Stimulated activated naive CD8-positive, alpha-beta T cell treated with anti-CD3 and anti-CD28 coated beads, Interleukin-15, amount 100 ng/mL, for 72 hours (primary cell): ENCODE measurements around the gene NDUFS2.
"Not testable (repeated sequence)": the region's sequence is repeated elsewhere in the genome, so short reads cannot be mapped to it uniquely, and the experiment has no call there.

ENCODE experiments used
- ATAC-seq: fragments of 150-1000 bp; cut with Tn5 transposase; 2 replicates; pipeline ENCODE4 v1.10.0; 2021; ENCODE audit warnings: mild to moderate bottlenecking, moderate library complexity
- DNase-seq, 2 donors: peaks; one replicate each; pipeline ENCODE4 v3.0.0; 2021 to 2022
- H3K27ac Mint-ChIP-seq, 2 donors: one replicate each; pipeline ENCODE4 v1.8.0; 2022; ENCODE audit warnings: mild to moderate bottlenecking in 2 of 2, mixed read lengths in 2 of 2, moderate library complexity in 2 of 2
- H3K27me3 Mint-ChIP-seq: one replicate; pipeline ENCODE4 v1.8.0; 2022; ENCODE audit warnings: mixed read lengths
- H3K4me1 Mint-ChIP-seq: one replicate; pipeline ENCODE4 v1.8.0; 2022; ENCODE audit warnings: mild to moderate bottlenecking, mixed read lengths
- H3K4me3 Mint-ChIP-seq, 2 donors: one replicate each; pipeline ENCODE4 v1.8.0; 2022; ENCODE audit warnings: mild to moderate bottlenecking in 2 of 2, mixed read lengths in 2 of 2, moderate library complexity in 1 of 2
- H3K9me3 Mint-ChIP-seq, 2 donors: one replicate each; pipeline ENCODE4 v1.8.0; 2022; ENCODE audit warnings: mixed read lengths in 2 of 2

Gene NDUFS2

DNA sequence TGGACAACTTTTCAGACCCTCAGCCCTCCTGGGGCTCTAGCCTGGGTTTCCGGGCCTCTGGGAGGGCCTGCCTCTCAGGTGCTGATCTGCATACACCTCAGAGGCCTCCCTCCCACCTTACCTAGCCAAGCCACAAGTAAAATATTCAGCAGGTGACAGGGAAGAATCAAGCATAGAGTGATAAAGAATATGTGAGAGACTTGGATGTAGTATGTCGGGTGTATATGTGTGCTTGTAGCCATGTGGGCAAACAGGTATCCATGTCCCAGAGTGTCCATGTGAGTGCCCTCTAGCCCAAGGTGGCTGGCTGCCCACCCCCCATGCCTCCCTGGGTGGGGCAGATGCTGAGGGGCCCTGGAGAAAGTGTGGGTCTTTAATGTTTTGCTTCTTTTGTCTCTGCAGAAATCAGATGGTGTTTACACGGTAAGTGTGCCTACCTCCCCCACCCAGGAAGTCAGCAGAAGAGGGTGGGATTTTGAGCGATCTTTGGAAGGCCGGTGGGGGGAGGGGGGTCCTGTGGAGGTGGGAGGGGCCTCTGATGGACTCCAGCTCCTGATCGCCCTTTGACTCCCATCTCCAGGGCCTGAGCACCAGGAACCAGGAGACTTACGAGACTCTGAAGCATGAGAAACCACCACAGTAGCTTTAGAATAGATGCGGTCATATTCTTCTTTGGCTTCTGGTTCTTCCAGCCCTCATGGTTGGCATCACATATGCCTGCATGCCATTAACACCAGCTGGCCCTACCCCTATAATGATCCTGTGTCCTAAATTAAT lies 16.3 kb downstream of the NDUFS2 start:
- DNase-seq (no peak), ATAC-seq (no peak)
- H3K27me3 Mint-ChIP-seq = no peaks in the 10 kb centered on the region
- peak overlapping the region; percentile 34 to 36 for H3K4me3 Mint-ChIP-seq
- H3K27ac Mint-ChIP-seq = peak overlapping the region; percentile 77 to 88
- peaks cover 65% of the 10 kb centered on the region for H3K4me1 Mint-ChIP-seq
- H3K9me3 Mint-ChIP-seq = no peaks in the 10 kb centered on the region

DNA sequence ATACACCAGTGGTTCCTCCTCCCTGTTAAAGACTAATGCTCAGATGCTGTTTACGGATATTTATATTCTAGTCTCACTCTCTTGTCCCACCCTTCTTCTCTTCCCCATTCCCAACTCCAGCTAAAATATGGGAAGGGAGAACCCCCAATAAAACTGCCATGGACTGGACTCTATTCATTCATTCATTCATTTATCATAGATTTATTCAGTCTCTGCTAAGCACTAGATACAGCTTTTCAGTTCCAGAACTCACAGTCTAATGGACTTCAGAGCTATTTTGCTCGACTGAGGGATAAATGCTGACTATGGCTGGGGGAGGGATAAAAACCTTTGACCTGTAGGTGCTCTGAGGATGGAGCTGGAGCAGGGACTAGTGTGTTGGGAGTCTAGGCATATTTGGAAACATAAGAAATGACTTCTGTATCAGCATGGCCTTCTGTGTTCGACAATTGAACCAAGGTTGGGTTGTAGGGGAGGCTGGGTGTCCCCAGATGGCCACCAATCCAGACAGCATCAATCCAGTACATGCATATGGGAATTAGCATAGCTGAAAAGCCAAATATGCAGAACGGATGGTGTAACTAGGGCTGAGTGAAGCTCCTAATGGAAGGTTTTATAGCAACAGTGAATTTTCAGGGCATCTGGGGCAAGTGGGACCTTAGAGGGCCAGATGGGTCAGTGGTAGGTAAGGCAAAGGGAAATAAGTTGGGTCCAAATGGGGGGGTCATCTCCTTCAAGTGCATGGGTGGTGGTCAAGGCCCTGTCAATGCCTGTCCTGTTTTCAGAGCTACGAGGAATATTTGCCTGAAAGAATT lies 17.1 kb downstream of the NDUFS2 start:
- Mint-ChIP-seq H3K9me3 (no peaks in the 10 kb centered on the region), H3K27ac (peak overlapping the region; percentile 20 to 47), H3K4me1 (peaks cover 71% of the 10 kb centered on the region), H3K27me3 (no peaks in the 10 kb centered on the region), H3K4me3 (no peak overlapping the region)
- DNase-seq = no peak
- ATAC-seq = no peak

DNA sequence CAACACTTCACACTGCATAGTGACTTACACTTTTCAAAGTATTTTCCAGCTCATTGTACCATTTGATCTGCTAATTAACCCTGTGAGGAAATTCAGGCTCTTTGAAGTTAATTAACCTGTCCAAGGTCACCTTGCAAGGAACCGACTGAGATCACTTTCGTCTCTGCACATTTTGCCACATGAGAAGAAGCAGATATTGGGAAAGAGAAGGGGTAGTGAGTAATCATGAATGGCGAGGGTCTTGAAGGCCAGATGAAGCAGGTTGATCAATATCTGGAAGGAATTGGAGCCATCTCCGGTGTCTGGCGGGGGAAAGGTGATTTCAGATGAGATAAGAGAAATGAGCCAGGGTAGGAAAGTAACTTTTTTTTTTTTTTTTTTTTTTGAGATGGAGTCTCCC lies 17.8 kb downstream of the NDUFS2 start:
- DNase-seq = no peak
- no peak overlapping the region for H3K4me3 Mint-ChIP-seq
- no peaks in the 10 kb centered on the region for H3K9me3 Mint-ChIP-seq
- ATAC-seq = no peak
- H3K27me3 Mint-ChIP-seq = no peaks in the 10 kb centered on the region
- H3K4me1 Mint-ChIP-seq = peaks cover 69% of the 10 kb centered on the region
- H3K27ac Mint-ChIP-seq = peak overlapping the region in 1 of 2 donors; percentile 21

DNA sequence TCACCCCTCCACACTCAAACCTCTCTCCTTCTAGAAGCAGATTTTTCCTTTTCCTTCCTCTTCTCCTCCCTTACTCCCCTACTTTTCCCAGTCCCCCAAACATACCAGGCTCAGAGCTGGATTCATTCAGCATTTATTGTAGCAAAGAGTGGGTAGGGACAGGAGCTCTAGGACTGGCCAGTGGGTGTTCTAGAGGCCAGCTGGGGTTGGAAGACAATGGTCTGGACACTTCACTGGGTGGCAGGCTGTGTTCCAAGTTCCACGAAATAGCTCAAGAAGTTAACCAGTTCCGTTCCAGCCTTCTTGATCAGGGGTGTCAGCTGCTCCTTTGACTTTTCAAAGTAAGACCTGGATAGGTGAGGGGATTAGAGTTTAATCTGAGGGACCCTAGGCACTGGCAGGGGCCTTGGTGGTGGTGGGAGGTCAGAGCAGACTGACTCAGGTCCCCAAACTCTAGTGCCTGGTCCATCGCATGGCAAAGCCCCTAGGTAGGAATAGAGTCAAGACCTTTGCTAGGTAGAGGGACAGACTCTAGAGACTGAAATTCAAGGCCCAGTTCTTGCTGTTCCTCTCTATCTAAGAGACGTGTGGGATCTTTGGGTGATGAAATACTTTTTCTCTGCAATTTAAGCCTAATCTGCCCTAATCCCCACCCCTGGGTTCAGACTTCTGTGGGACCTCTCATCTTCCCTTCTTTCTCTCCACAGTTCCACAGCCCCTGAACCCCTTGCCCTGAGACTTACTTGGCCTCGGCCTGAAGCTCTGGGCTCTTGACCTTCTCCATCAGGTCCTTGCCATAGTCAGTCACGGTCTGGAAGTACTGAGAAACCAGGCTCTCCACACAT lies 20.2 kb downstream of the NDUFS2 start:
- H3K9me3 Mint-ChIP-seq = no peaks in the 10 kb centered on the region
- peaks cover 76% of the 10 kb centered on the region for H3K4me1 Mint-ChIP-seq
- no peak for DNase-seq
- no peaks in the 10 kb centered on the region for H3K27me3 Mint-ChIP-seq
- no peak overlapping the region for H3K4me3 Mint-ChIP-seq
- ATAC-seq = no peak
- H3K27ac Mint-ChIP-seq = peak overlapping the region in 1 of 2 donors; percentile 24

DNA sequence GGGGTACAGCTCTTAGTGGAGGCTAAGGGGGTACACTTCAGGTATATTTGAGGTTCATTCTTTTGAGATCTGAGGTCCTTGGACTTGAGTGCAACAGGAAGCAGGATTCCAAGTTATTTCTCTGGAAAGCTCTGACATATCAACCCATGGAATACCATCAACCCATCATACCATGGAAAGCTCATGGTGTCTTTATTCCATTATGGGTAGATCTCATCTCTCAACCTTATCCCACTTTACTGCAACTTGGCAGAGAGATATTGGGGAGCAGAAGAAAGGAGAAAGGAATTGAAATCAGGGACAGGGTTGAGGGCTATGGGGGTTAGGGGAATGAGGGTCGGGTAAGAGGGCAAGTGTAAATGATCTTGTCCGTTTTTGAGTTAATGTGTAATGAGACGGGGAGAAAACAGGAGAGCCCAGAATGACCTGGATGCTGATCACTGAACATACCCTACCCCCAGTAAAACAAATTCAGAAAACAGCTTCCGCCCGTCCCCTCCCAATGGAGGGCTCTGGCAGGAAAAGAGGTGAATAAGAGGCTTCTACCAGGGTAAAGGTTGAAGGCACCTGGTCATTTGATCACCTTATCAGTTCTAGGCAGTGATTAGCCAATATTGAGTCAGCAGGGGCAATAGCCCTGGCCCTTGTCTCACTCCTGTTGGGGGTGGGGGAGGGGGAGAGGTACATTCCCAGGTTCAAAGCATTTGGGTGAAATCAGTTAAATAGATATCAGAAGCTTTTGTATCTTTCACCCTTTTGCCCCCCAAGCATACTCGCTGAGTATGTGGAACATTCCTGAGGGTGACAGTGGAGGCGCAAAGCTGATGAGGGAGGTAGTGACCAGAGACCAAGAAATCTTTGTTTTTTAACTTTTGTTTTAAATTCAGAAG lies 21.9 kb downstream of the NDUFS2 start:
- Mint-ChIP-seq H3K4me1 (peaks cover 67% of the 10 kb centered on the region), H3K4me3 (no peak overlapping the region), H3K9me3 (no peaks in the 10 kb centered on the region), H3K27ac (no peak overlapping the region), H3K27me3 (no peaks in the 10 kb centered on the region)
- DNase-seq (no peak), ATAC-seq (no peak)

DNA sequence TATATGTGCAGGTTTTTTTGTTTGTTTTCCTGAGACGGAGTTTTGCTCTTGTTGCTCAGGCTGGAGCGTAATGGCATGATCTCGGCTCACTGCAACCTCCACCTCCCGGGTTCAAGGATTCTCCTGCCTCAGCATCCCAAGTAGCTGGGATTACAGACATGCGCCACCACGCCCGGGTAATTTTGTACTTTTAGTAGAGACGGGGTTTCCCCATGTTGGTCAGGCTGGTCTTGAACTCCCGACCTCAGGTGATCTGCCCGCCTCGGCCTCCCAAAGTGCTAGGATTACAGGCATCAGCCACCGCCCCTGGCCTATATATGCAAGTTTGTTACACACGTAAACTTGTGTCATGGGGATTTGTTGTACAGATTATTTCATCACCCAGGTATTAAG lies 22.5 kb downstream of the NDUFS2 start:
- peaks cover 61% of the 10 kb centered on the region for H3K4me1 Mint-ChIP-seq
- not testable (repeated sequence) for H3K27ac Mint-ChIP-seq, ATAC-seq, DNase-seq, H3K4me3 Mint-ChIP-seq, H3K9me3 Mint-ChIP-seq, H3K27me3 Mint-ChIP-seq

DNA sequence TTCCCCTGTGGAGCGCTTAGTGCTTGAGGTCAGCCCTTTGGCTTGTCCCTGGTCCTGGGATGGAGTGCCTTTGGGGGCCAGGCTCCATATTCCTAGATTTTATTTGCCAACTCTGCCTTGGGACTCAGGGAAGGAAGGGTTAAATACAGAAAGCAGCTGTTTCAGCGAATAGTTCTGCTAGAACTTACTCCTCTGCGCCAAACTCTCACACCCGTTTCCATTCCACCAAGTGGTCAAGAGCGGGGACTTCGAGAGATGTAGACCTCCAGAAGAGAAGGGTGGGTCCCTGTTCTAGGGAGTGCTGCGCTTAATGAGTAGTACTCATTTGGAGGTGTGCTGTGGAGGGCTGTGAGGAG lies 23.0 kb downstream of the NDUFS2 start:
- DNase-seq (no peak), ATAC-seq (no peak)
- Mint-ChIP-seq H3K4me3 (peak overlapping the region; percentile 11 to 31), H3K27me3 (no peaks in the 10 kb centered on the region), H3K9me3 (no peaks in the 10 kb centered on the region), H3K27ac (peak overlapping the region in 1 of 2 donors; percentile 17), H3K4me1 (peaks cover 56% of the 10 kb centered on the region)

DNA sequence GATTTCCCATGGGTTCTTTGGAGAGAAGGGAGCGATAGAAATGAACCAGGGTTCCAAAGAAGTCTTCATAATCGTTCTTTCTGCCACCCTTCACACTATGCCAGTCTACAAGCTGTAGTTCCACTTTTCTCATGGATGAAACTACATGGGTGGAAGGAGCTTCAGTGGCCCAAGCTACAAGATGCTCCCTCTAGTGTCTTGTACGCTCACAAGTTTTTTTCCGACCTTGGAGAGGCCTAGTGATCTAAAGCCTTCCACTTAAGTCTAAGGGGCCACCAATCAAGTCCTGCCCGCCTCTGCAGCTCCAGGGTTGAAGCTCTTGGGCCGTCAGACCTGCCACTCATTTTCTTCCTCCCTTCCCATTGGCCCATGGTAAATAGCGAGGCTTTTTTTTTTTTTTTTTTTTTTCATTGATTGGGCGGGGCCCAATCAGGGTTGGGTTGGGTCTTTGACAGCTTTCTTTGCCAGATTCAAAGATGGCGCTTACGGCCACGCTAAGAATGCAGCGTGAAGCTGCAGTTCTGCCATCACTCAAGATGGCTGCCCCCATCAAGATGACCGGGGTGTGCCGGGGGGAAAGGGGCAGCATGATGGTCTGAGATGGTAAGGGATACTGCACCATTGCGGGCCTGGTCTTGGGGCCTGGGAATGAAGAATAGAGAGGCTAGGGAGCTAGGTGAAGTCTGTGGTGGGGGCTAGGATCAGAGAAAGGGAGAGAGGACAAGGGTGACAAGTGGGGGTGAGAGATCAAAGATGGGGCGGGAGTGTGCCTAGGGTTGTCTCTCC lies 23.6 kb downstream of the NDUFS2 start, which contains the start of gene TOMM40L:
TOMM40L (plus strand) TSS at position 527 of the 786 bp plus-strand sequence. CDS start 430 bp downstream, outside the sequence.
- Mint-ChIP-seq H3K27ac (peak within 1 kb of the TSS; percentile 99 to 100), H3K4me1 (peaks cover 55% of the 10 kb centered on the region), H3K9me3 (no peaks in the 10 kb centered on the region), H3K4me3 (peak within 1 kb of the TSS; percentile 100), H3K27me3 (no peaks in the 10 kb centered on the region)
- ATAC-seq (peak; percentile 97), DNase-seq (peak; percentile 87 to 94)

DNA sequence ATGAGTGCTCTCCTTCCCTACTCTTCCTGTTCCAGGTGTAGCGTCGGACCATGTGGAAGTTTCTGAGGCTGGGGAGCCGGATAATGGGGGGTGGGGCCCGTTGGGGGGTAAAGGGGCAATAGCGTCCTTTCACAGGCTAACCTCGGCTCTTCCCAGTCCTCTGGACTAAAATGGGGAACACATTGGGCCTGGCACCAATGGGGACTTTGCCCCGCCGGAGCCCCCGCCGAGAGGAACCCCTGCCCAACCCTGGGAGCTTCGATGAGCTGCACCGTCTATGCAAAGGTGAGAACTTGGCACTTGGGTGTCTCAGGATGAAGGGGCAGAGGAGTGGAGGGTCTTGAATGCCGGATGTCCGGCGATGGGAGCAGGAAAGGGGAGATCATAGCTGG lies 24.1 kb downstream of the NDUFS2 start:
- Mint-ChIP-seq H3K4me1 (peaks cover 52% of the 10 kb centered on the region), H3K4me3 (peak overlapping the region; percentile 100), H3K27me3 (no peaks in the 10 kb centered on the region), H3K27ac (peak overlapping the region; percentile 99 to 100), H3K9me3 (no peaks in the 10 kb centered on the region)
- no peak for ATAC-seq
- no peak for DNase-seq

DNA sequence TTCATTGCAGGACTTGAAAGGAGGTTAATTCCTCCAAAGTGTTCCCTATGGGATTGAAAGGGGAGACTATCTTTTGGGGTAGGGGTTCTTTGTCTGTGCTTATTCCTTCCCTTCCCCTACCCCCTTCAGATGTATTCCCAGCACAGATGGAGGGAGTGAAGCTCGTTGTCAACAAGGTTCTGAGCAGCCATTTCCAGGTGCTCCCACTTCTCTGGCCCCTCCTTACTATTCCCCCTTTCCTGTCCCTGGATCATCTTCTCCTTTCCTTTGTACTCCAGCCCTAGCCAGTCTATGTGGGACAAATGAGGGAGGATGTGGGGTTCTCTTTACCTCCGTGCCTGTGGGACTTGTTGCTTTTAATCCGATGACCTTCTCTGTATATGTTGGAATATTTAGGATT lies 24.6 kb downstream of the NDUFS2 start:
- H3K27me3 Mint-ChIP-seq = no peaks in the 10 kb centered on the region

DNA sequence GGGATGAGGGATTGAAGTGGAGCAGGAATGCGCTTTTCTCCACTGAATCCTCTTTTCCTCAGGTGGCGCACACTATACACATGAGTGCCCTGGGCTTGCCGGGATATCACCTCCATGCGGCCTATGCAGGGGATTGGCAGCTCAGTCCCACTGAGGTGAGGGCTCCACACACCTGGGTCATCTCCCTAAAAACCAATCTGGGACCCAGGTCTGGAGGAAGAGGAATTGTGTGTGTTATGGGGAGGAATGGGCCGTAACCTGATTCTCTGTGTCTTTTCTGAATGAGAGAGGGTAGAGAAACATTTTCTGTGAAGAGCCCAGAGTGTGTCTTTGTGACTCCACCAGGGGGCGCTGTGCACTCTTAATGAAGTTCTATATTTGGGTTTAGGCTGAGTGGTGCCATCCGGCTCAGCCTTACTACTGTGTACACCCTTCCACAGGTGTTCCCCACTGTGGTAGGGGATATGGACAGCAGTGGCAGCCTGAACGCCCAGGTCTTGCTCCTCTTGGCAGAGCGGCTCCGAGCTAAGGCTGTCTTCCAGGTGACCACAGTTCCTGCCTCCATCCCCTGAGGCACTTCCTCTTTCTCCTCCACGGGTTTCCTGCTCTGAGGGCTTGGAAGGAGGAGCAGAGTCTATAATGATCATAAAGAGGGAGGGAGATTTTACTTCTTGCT lies 25.2 kb downstream of the NDUFS2 start:
- peak; percentile 65 for ATAC-seq
- Mint-ChIP-seq H3K27ac (peak overlapping the region; percentile 3 to 85), H3K4me1 (peaks cover 43% of the 10 kb centered on the region)

More for the DNA sequence above, 24.6 kb downstream of the NDUFS2 start:
- H3K4me3 Mint-ChIP-seq = peak overlapping the region; percentile 100
- H3K9me3 Mint-ChIP-seq = no peaks in the 10 kb centered on the region
- DNase-seq (no peak), ATAC-seq (no peak)
- peak overlapping the region in 1 of 2 donors; percentile 85 for H3K27ac Mint-ChIP-seq
- H3K4me1 Mint-ChIP-seq = peaks cover 49% of the 10 kb centered on the region

DNA sequence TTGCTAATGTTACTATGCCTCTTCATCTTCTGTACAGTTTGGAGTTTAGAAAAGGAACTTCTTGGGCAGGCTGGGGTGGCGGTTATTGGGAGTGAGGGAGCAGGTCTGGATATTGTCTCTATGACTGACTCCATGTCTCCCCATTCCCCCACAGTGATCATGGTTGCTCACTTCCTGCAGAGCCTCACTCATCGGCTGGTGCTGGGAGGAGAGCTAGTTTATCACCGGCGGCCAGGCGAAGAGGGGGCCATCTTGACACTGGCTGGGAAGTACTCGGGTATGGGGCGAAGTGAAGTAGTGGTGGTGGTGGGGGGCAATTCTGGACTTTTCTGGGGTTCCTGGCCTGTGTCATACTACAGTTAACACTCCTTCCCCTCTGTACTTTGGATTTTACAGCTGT lies 25.9 kb downstream of the NDUFS2 start:
- Mint-ChIP-seq H3K4me3 (peak overlapping the region; percentile 100), H3K27me3 (no peaks in the 10 kb centered on the region), H3K27ac (peak overlapping the region in 1 of 2 donors; percentile 61), H3K9me3 (no peaks in the 10 kb centered on the region), H3K4me1 (peaks cover 43% of the 10 kb centered on the region)
- ATAC-seq (no peak), DNase-seq (no peak)

More for the DNA sequence above, 25.2 kb downstream of the NDUFS2 start:
- DNase-seq = peak; percentile 81 to 86
- Mint-ChIP-seq H3K27me3 (no peaks in the 10 kb centered on the region), H3K9me3 (no peaks in the 10 kb centered on the region), H3K4me3 (peak overlapping the region; percentile 100)

DNA sequence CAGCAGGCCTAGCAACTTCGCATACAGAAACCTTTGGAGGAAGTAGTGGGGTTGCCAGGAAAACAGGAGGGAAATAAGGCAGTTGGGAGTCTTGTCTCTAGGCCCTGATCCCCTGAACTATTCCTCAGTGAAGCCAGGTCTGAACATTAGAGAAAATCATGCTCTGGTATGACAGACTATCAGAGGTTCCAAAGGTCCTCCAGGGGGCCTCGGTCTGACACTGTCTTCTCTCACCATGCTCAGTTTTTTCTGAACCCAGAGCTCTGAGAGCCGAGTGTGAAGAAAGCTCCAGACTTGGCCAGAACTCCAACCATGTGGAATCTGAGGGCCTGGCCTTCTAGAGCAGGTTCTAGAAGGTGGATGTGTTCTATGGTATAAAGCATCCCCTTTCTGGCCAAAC lies 27.7 kb downstream of the NDUFS2 start:
- Mint-ChIP-seq H3K27ac (no peak overlapping the region), H3K4me1 (peaks cover 32% of the 10 kb centered on the region), H3K27me3 (no peaks in the 10 kb centered on the region), H3K4me3 (no peak overlapping the region), H3K9me3 (no peaks in the 10 kb centered on the region)
- ATAC-seq (no peak), DNase-seq (no peak)
